ENCODE measurements around the gene ZNF383.
"Not testable (repeated sequence)": the region's sequence is repeated elsewhere in the genome, so short reads cannot be mapped to it uniquely, and the experiment has no call there.

Gene ZNF383

DNA sequence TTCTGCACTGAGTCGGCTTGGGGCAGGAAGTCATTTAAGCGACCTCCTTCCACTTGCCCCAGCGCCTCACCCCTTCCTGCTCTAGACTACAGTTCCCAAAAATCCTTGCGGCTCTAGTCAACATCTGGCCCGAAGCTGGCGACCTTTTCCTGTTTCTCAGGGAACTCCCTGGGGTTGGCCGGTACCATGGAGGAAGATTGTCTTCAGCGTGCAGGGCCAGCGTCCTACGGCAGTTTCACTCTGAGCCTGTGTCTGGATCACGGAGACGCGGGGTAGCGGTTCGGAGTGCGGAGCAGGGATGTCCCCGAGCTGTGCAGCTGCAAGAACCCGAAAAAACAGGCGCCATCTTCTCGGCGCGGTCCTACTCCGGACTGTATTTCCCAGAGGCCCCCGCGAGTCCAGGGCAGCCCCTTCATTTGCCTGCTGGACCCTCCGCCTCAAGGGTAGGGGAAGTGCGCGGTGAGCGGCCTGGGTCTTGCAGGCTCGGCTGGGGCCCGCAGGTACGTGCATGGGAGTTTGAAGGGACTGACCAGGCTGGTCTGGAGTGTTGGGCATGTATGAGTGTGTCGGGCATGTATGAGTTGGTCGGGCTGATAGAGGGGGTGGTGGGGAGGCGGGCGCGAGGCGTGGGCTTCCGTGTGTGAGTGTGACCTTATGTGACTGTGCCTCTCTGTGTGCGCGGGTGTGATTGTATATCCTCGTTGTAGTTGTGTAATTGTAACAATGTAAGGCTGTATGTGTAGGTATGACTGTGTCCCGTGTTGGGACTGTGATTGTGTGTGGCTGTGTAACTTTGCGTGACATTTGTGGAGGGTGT, at the start of gene ZNF383:
Gene ZNF383, plus strand, starts transcription at position 440 of the 817 bp plus-strand sequence. CDS start 12,240 bp downstream, outside the sequence.
- Histone ChIP-seq H3K9me3 (ENCODE audit: control insufficient read depth in 2 of 2, low read length in 2 of 2) (peaks cover 0 to 4% of the 10 kb centered on the region in 2 donors), H3K36me3 (ENCODE audit: control insufficient read depth in 2 of 2, insufficient read depth in 2 of 2, low read length in 2 of 2) (peaks cover 5 to 11% of the 10 kb centered on the region in 2 donors), H3K27ac (ENCODE audit: low read depth in 2 of 2, low read length in 2 of 2) (peak within 1 kb of the TSS; percentile 96 to 97), H3K9ac (ENCODE audit: low read depth in 1 of 2, low read length in 2 of 2) (peak within 1 kb of the TSS; percentile 81 to 98), H3K27me3 (ENCODE audit: control insufficient read depth in 2 of 2, insufficient read depth in 2 of 2, low read length in 2 of 2) (no peaks in the 10 kb centered on the region), H3K4me3 (ENCODE audit: low read length in 2 of 2) (peak within 1 kb of the TSS; percentile 98 to 100), H3K4me1 (ENCODE audit: control insufficient read depth in 2 of 2, insufficient read depth in 2 of 2, low read length in 2 of 2) (peaks cover 5 to 6% of the 10 kb centered on the region in 2 donors)

DNA sequence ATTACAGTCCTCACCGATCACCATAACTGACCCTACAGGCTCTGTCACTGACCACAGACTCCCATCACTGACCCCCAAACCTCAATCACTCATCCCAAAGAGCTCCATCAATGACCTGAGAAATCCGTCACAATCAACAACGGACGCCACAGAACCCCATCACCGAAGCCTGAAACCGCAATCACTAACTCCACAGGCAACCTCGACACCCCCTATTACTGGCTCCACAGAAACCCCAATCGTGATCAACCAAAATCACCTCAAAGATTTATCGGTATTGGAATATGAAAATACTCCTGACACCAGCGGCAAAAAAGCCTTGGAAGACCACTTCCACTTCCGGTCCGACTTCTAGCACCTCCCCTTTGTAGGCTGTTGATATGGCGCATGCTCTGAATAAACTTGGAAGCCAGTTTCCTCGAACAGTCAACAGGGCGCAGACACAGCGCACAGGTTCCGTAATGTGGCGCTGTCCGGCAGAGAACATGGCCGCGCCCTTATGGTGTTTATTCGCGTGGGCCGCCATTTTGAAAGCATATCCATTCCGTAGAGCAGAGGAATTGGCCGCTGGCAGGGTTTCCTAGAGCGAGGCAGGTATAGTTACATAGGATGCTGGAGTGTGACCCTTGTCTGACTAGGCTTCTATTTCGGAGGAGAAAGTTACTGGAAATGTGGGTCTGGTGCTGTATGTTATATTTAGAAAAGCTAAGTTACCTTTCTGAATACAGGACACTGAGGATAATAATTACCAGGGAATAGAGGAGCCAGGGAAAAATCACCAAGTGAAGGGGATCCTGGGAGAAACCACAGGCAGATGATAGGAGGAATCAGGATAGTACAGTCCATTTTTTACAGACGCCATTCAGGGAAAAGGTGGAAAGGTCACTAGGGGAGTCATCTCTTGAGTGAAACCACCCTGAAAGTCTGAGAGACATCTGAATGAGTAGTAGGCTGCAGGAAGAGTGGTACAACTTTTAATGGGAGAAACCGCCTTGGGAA, 45.3 kb upstream of the ZNF383 start, which contains the start of gene ZNF585A:
Gene ZNF585A, minus strand, starts transcription at position 328 of the 999 bp plus-strand sequence. CDS start 2,785 bp downstream, outside the sequence.
- Histone ChIP-seq H3K27ac (ENCODE audit: low read depth in 2 of 2, low read length in 2 of 2) (peak within 1 kb of the TSS; percentile 32 to 67), H3K4me1 (ENCODE audit: control insufficient read depth in 2 of 2, insufficient read depth in 2 of 2, low read length in 2 of 2) (peaks cover 0 to 3% of the 10 kb centered on the region in 2 donors), H3K36me3 (ENCODE audit: control insufficient read depth in 2 of 2, insufficient read depth in 2 of 2, low read length in 2 of 2) (peaks cover 19 to 25% of the 10 kb centered on the region in 2 donors), H3K9me3 (ENCODE audit: control insufficient read depth in 2 of 2, low read length in 2 of 2) (peaks cover 4 to 6% of the 10 kb centered on the region in 2 donors), H3K4me3 (ENCODE audit: low read length in 2 of 2) (peak within 1 kb of the TSS; percentile 81 to 95), H3K27me3 (ENCODE audit: control insufficient read depth in 2 of 2, insufficient read depth in 2 of 2, low read length in 2 of 2) (no peaks in the 10 kb centered on the region), H3K9ac (ENCODE audit: low read depth in 1 of 2, low read length in 2 of 2) (peak within 1 kb of the TSS; percentile 71 to 86)

DNA sequence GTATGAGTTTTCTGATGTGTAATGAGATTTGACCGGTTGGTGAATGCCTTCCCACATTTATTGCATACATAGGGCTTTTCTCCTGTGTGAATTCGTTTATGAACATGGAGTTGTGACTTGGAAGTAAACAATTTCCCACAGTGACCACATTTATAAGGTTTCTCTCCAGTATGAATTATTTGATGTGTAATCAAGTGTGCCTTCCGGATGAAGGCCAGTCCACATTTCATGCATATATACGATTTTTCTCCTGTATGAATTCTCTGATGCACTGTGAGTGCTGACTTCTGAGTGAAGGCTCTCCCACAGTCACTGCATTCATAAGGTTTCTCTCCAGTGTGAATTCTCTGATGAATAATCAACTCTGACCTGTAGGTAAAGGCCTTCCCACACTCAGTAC, 31.9 kb upstream of the ZNF383 start:
- not testable (repeated sequence) for H3K9ac ChIP-seq (ENCODE audit: low read depth in 1 of 2, low read length in 2 of 2); H3K4me3 ChIP-seq (ENCODE audit: low read length in 2 of 2); H3K27me3 ChIP-seq (ENCODE audit: control insufficient read depth in 2 of 2, insufficient read depth in 2 of 2, low read length in 2 of 2); H3K27ac ChIP-seq (ENCODE audit: low read depth in 2 of 2, low read length in 2 of 2); H3K4me1 ChIP-seq (ENCODE audit: control insufficient read depth in 2 of 2, insufficient read depth in 2 of 2, low read length in 2 of 2)
- Histone ChIP-seq H3K36me3 (ENCODE audit: control insufficient read depth in 2 of 2, insufficient read depth in 2 of 2, low read length in 2 of 2) (peaks cover 27 to 30% of the 10 kb centered on the region in 2 donors), H3K9me3 (ENCODE audit: control insufficient read depth in 2 of 2, low read length in 2 of 2) (peaks cover 47 to 48% of the 10 kb centered on the region in 2 donors)

- not testable (repeated sequence) for H3K9ac ChIP-seq (ENCODE audit: low read depth in 1 of 2, low read length in 2 of 2); H3K27me3 ChIP-seq (ENCODE audit: control insufficient read depth in 2 of 2, insufficient read depth in 2 of 2, low read length in 2 of 2); H3K4me3 ChIP-seq (ENCODE audit: low read length in 2 of 2); H3K27ac ChIP-seq (ENCODE audit: low read depth in 2 of 2, low read length in 2 of 2); H3K4me1 ChIP-seq (ENCODE audit: control insufficient read depth in 2 of 2, insufficient read depth in 2 of 2, low read length in 2 of 2)
- H3K9me3 ChIP-seq (ENCODE audit: control insufficient read depth in 2 of 2, low read length in 2 of 2): peaks cover 7 to 12% of the 10 kb centered on the region in 2 donors
- H3K36me3 ChIP-seq (ENCODE audit: control insufficient read depth in 2 of 2, insufficient read depth in 2 of 2, low read length in 2 of 2): peaks cover 11 to 31% of the 10 kb centered on the region in 2 donors
Measured at GRCh38 chr19:37195248-37195647, 22.8 kb upstream of the ZNF383 start.

GRCh38 chr19:37197115-37197514, 20.9 kb upstream of the ZNF383 start:
- not testable (repeated sequence) for H3K4me3 ChIP-seq (ENCODE audit: low read length in 2 of 2); H3K9ac ChIP-seq (ENCODE audit: low read depth in 1 of 2, low read length in 2 of 2); H3K4me1 ChIP-seq (ENCODE audit: control insufficient read depth in 2 of 2, insufficient read depth in 2 of 2, low read length in 2 of 2); H3K9me3 ChIP-seq (ENCODE audit: control insufficient read depth in 2 of 2, low read length in 2 of 2); H3K27ac ChIP-seq (ENCODE audit: low read depth in 2 of 2, low read length in 2 of 2); H3K27me3 ChIP-seq (ENCODE audit: control insufficient read depth in 2 of 2, insufficient read depth in 2 of 2, low read length in 2 of 2)
- peaks cover 11 to 25% of the 10 kb centered on the region in 2 donors for H3K36me3 ChIP-seq (ENCODE audit: control insufficient read depth in 2 of 2, insufficient read depth in 2 of 2, low read length in 2 of 2)

DNA sequence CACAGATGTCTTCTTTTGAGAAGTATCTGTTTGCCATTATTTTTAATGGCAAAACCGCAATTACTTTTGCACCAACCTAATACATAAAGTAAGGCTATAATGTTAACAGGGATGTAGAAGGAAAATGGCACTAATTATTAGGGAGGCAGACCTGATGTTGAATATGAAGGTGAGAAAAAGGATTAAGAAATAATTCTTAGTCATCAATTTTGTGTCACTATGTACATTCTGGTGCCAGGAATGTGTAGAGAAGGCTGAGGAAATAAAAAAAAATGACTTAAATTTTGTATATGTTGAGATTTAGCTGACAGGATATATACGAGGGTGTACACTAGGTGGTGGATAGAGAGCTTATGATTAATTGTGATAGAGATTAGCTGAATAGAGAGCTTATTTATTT, 20.2 kb upstream of the ZNF383 start:
- no peak overlapping the region for H3K27ac ChIP-seq (ENCODE audit: low read depth in 2 of 2, low read length in 2 of 2)
- H3K9ac ChIP-seq (ENCODE audit: low read depth in 1 of 2, low read length in 2 of 2): no peak overlapping the region
- no peaks in the 10 kb centered on the region for H3K27me3 ChIP-seq (ENCODE audit: control insufficient read depth in 2 of 2, insufficient read depth in 2 of 2, low read length in 2 of 2)
- H3K4me3 ChIP-seq (ENCODE audit: low read length in 2 of 2): no peak overlapping the region
- no peaks in the 10 kb centered on the region for H3K4me1 ChIP-seq (ENCODE audit: control insufficient read depth in 2 of 2, insufficient read depth in 2 of 2, low read length in 2 of 2)
- H3K9me3 ChIP-seq (ENCODE audit: control insufficient read depth in 2 of 2, low read length in 2 of 2): peaks cover 6 to 7% of the 10 kb centered on the region in 2 donors
- H3K36me3 ChIP-seq (ENCODE audit: control insufficient read depth in 2 of 2, insufficient read depth in 2 of 2, low read length in 2 of 2): peaks cover 11 to 29% of the 10 kb centered on the region in 2 donors

DNA sequence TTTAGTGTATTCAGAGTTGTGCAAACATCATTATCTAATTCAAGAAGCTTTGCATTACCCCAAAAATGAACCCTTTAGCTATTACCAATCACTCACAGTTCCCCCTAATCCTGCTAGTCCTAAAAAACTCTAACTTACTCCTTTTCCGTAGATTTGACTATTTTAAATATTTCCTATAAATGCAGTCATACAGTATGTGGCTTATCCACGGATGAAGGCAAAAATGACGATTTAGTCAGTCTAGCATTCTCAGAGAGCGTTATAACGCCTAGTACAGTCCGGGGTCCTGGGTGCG, 587 bp upstream of the ZNF383 start:
- Histone ChIP-seq H3K27ac (ENCODE audit: low read depth in 2 of 2, low read length in 2 of 2) (peak overlapping the region; percentile 96 to 97), H3K4me3 (ENCODE audit: low read length in 2 of 2) (peak overlapping the region; percentile 98 to 100), H3K27me3 (ENCODE audit: control insufficient read depth in 2 of 2, insufficient read depth in 2 of 2, low read length in 2 of 2) (no peaks in the 10 kb centered on the region), H3K4me1 (ENCODE audit: control insufficient read depth in 2 of 2, insufficient read depth in 2 of 2, low read length in 2 of 2) (peaks cover 5 to 6% of the 10 kb centered on the region in 2 donors), H3K9ac (ENCODE audit: low read depth in 1 of 2, low read length in 2 of 2) (peak overlapping the region; percentile 81 to 98), H3K9me3 (ENCODE audit: control insufficient read depth in 2 of 2, low read length in 2 of 2) (peaks cover 0 to 2% of the 10 kb centered on the region in 2 donors), H3K36me3 (ENCODE audit: control insufficient read depth in 2 of 2, insufficient read depth in 2 of 2, low read length in 2 of 2) (peaks cover 2 to 7% of the 10 kb centered on the region in 2 donors)

- no peaks in the 10 kb centered on the region for H3K27me3 ChIP-seq (ENCODE audit: control insufficient read depth in 2 of 2, insufficient read depth in 2 of 2, low read length in 2 of 2)
- peaks cover 5 to 6% of the 10 kb centered on the region in 2 donors for H3K4me1 ChIP-seq (ENCODE audit: control insufficient read depth in 2 of 2, insufficient read depth in 2 of 2, low read length in 2 of 2)
- H3K4me3 ChIP-seq (ENCODE audit: low read length in 2 of 2): peak overlapping the region; percentile 98 to 100
- peaks cover 7 to 14% of the 10 kb centered on the region in 2 donors for H3K36me3 ChIP-seq (ENCODE audit: control insufficient read depth in 2 of 2, insufficient read depth in 2 of 2, low read length in 2 of 2)
- H3K27ac ChIP-seq (ENCODE audit: low read depth in 2 of 2, low read length in 2 of 2): peak overlapping the region; percentile 96 to 97
- H3K9me3 ChIP-seq (ENCODE audit: control insufficient read depth in 2 of 2, low read length in 2 of 2): peaks cover 0 to 2% of the 10 kb centered on the region in 2 donors
- H3K9ac ChIP-seq (ENCODE audit: low read depth in 1 of 2, low read length in 2 of 2): peak overlapping the region; percentile 81 to 98
Measured at GRCh38 chr19:37218592-37218935, 550 bp downstream of the ZNF383 start.

- Histone ChIP-seq H3K36me3 (ENCODE audit: control insufficient read depth in 2 of 2, insufficient read depth in 2 of 2, low read length in 2 of 2) (peaks cover 9 to 19% of the 10 kb centered on the region in 2 donors), H3K4me1 (ENCODE audit: control insufficient read depth in 2 of 2, insufficient read depth in 2 of 2, low read length in 2 of 2) (peaks cover 5 to 6% of the 10 kb centered on the region in 2 donors), H3K27me3 (ENCODE audit: control insufficient read depth in 2 of 2, insufficient read depth in 2 of 2, low read length in 2 of 2) (no peaks in the 10 kb centered on the region), H3K9ac (ENCODE audit: low read depth in 1 of 2, low read length in 2 of 2) (no peak overlapping the region), H3K4me3 (ENCODE audit: low read length in 2 of 2) (no peak overlapping the region), H3K27ac (ENCODE audit: low read depth in 2 of 2, low read length in 2 of 2) (no peak overlapping the region), H3K9me3 (ENCODE audit: control insufficient read depth in 2 of 2, low read length in 2 of 2) (peaks cover 0 to 2% of the 10 kb centered on the region in 2 donors)
Measured at GRCh38 chr19:37220383-37220782, 2.4 kb downstream of the ZNF383 start.
